ENCODE measurements around the gene ERP44.
"Not testable (repeated sequence)": the region's sequence is repeated elsewhere in the genome, so short reads cannot be mapped to it uniquely, and the experiment has no call there.

The ERP44 gene

DNA sequence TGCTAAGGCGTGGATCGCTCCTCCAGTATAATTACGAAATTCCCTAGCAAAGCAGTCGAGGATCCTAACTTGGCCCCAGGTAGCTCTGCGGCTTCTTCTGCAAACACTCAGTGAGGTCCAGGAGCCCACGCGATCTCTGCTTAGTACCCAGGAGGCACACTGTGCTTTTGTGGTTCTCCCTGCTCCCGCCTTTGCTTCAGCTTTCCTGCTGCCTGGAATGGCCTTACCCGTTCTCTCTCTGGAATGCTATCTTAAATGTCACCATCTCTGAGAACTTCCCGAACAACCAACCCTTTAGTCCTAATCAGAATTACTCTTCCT lies 882 bp upstream of the ERP44 start:
- peak; percentile 68 for DNase-seq

- peak; percentile 67 for DNase-seq
Observed at GRCh38 chr9:100098046-100098886, 534 bp downstream of the ERP44 start.

GRCh38 chr9:100096378-100096916 lies 2.4 kb downstream of the ERP44 start:
- no peak for DNase-seq

DNA sequence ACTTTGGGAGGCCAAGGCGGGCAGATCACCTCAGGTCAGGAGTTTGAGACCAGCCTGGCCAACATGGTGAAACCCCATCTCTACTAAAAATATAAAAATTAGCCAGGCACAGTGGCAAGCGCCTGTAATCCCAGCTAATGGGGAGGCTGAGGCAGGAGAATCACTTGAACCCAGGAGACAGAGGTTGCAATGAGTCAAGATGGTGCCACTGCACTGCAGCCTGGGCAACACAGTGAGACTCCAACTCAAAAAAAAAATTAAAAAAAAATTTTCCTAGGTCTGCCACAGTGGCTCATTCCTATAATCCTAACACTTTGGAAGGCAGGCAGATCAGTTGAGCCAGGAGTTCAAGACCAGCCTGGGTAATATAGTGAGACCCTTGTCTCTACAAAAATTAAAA lies 4.4 kb downstream of the ERP44 start:
- DNase-seq, result not testable (repeated sequence)

DNA sequence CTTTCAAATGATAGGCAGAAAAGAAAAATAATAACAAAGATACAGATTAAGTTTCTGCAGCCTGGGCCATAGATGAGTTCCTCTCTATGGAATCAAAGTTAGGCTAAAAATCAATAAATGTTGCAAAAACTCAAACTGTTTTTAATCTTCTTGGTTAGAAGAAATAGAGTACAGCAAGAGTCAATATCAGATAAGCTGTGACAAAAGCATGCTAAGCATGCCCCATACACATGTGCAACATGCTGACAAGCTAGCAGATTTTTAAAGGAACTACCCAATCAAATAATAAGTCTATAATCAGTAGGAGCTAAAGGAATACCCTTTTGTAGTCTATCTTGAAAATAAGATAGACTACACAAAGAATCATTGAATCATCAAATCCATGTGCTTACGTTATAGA lies 6.7 kb downstream of the ERP44 start:
- no peak for DNase-seq

GRCh38 chr9:100091650-100092049 lies 7.2 kb downstream of the ERP44 start:
- DNase-seq, result no peak

DNA sequence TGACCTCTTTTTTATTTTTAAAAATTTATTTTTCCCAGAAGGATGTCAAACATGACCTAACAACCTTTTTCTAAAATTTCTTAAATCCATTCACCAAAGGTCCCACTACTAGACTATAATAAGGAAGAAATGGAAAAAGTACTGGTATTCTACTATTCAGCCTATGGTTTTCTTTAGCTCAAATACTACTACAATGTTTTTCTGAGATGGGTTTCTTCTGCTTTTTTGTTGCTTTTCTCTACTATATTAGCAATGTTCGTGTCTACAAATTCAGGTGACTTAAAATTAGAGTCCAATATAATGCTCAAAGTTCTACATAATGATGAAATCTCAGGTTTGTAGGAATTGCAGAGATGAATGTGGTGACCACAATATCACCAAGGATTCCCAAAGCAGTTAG lies 7.9 kb downstream of the ERP44 start:
- no peak for DNase-seq

DNA sequence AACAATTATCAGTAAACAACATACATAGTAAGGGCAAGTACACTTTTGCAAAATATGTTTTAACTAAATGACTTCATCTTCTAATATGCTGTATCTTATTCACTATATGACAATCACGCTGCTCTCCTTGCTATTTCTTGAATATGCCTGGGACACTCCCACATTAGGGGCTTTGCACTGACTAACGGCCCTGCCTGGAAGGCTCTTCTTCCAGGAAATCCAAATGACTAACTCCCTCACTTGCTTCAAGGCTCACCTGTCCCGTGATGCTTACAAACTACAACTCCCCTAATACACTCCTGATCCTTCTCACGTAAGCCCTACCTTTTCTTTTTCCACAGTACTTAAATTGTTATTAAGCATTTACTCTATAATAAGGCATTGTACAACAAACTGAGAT lies 10.6 kb downstream of the ERP44 start:
- peak; percentile 32 for DNase-seq

DNA sequence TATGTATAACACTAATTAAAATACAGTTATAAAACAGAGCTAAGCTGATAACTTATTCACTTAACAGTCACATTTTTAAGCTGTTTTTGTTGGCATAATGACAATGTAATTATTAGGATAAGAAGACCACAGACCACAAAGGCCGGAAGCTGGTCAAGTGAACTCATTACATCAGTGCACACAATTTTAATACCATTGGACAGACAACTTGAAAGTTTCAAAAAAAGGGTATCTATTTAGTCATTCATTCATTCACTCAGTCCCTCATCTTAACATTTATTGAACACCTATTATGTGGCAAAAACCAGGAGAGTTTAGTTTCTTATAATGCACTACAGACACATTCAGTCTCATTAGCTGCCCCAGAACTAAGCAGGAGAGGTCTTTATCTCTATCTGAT lies 11.6 kb downstream of the ERP44 start:
- DNase-seq, result peak; percentile 67

GRCh38 chr9:100086097-100086635 lies 12.6 kb downstream of the ERP44 start:
- no peak for DNase-seq

DNA sequence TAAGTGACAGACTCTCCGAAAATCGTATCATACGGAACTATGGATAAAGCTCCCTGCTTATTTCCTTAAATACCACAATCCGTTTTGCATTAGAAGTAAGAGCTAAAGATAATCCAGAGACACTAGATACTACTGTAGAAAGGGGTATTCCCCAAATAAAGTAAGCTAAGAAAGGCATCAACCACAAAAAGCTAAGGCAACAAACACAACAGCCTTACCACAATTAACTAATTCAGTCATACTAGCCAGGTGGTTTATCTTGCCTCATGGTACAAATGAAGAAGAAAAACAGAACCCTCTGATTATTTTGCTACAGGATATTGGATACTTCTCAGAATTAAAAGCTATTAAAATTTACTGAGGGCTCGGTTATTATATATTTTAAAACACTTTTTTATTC lies 14.1 kb downstream of the ERP44 start:
- DNase-seq, result no peak

GRCh38 chr9:100084128-100084453 lies 14.7 kb downstream of the ERP44 start:
- DNase-seq, result no peak

DNA sequence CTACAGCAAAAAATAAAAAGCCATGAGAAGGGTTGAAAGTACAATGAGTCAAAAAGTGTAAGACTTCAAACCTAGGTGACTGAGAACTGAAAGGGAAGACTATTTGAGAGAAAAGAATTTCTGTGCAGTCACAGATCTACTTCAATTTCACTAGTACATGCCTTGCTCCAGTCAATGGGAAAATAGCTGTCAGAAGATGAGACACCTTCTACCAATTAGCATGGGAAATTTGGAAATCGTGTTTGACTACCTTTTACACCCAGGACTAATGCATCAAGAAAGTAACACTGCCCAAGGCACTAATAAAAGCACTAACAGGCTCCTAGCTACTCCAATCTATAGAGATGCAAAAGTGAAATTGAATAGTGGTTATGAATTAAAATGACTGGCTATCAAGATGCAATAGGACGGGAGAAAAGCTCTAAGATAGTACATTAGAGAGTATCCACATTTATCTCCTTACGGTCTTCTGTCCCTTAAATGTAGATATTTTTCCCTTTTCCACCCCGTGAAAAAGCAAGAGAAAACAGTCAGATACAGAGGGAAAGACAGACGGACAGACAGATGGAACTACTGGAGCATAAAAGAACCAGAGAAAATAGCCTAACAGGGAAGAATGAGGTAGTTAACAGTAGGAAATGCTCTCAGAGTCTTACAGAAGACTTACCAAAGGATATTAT lies 15.2 kb downstream of the ERP44 start:
- DNase-seq, result no peak

DNA sequence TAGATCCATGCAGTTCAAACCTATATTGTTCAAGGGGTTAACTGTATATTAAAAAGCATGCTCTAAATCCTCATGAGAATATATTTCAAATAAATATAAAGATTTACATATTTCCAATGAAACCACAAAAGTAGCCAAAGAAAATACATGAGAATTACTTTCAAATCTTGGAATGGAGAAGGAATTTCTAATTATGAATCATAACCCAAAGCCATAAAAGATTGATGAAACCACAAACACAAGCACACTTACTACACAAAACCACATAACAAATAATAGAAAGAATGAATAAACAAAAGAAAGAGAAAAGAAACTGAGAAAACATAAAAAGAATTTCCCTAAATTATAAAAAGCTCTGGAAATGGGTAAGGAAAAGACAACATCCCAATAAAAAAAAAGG lies 16.0 kb downstream of the ERP44 start:
- no peak for DNase-seq

DNA sequence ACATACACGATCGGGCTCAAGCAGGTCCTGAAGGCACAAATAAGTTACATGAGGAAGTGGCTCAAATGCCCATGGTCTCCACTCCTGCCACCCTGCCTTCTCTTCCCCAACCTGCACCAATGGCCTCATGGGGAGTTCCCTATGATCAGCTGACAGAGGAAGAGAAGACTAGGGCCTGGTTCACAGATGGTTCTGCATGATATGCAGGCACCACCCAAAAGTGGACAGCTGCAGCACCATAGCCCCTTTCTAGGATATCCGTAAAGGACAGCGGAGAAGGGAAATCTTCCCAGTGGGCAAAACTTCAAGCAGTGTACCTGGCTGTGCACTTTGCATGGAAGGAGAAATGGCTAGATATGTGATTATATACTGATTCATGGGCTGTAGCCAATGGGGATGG lies 22.5 kb downstream of the ERP44 start:
- not testable (repeated sequence) for DNase-seq

- DNase-seq, result no peak
Observed at GRCh38 chr9:100074989-100075388, 23.8 kb downstream of the ERP44 start.

DNA sequence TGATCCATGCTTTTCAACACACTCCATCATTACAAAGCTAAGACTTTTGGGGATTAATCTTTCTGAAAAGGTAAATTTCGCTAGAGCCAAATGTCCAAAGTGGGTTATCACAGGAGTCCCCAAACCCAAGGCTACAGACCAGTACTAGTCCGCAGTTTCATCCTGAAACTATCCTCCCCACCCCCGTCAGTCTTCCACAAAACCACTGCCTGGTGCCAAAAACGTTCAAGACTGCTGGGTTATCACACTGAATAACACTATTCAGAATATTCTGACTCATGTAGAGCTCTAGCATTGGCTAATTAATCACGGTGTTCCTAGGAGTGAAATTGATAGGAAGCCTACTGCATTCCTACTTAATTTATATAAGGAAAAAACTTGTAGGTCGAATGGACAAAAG lies 24.7 kb downstream of the ERP44 start:
- no peak for DNase-seq

- DNase-seq, result no peak
Observed at GRCh38 chr9:100072805-100073204, 26.0 kb downstream of the ERP44 start.

GRCh38 chr9:100071271-100071670 lies 27.5 kb downstream of the ERP44 start:
- no peak for DNase-seq

DNA sequence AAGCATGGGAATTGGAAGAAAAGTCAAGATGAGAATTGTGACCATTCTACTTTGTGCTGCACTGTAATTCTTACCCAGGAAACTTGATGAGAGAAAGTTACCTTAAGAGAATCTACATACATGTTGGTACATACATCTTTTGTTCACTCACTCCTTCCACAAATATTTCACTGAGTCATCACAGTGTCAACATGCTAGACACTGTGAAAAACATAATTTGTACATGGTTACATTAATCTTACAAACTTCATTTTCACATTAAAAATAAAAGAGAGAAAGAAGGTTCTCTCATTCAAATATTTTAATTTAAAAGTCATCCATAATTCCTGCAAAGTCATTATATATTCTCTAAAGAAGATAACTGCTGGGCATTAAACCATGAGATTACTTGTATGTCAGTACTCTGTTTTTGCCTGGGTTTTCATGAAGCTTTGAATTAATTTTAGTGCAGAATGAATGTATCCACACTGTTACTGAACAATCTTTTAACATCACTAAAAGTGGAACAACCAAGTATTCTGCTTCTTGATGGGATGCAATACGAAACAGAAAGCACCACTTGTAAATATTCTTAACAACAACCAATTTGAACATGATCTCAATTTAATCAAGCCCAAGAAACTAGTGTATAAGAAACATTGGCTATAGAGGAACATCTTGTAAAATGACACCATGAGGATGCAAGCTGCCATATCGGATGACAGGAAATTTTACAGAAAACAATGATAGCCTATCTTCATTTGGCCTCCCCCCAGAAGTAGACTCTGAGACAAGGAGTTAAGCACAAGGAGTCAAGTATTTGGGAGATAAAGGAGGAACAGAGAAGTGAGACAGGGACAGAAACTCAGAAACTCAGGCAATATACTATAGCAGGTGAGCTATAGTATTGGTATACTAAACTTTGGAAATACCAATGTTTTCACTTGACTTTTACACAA lies 28.4 kb downstream of the ERP44 start:
- no peak for DNase-seq

DNA sequence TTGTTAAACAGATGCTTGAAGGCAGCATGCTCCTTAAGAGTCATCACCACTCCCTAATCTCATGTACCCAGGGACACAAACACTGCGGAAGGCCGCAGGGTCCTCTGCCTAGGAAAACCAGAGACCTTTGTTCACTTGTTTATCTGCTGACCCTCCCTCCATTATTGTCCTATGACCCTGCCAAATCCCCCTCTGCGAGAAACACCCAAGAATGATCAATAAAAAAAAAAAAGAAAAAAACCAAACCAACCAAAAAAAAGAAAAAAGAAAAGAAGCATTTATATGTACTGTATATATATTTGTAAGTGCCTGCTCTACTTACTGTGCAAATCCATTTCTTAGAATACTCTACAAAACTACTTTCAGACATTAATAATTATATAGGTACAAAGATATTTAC lies 29.7 kb downstream of the ERP44 start:
- DNase-seq, result not testable (repeated sequence)

GRCh38 chr9:100067990-100068389 lies 30.8 kb downstream of the ERP44 start:
- not testable (repeated sequence) for DNase-seq

GRCh38 chr9:100066539-100066938 lies 32.3 kb downstream of the ERP44 start:
- DNase-seq, result no peak

All from kidney glomerular epithelial cell (primary cell).